GM18909 (cell line): Measurements from ENCODE around the gene ASPM.
"Not testable (repeated sequence)": the region's sequence is repeated elsewhere in the genome, so short reads cannot be mapped to it uniquely, and the experiment has no call there.

Source experiments
- ATAC-seq: cut with Tn5 transposase; IDR thresholded peaks from one replicate; pipeline ENCODE4 v1.9.1; 2021; ENCODE audit warnings: mild to moderate bottlenecking; ENCODE audit not compliant: unreplicated experiment, poor library complexity

The ASPM gene

GRCh38 chr1:197149340-197149739 is 2.9 kb upstream of the ASPM start:
- ATAC-seq, result no peak

DNA sequence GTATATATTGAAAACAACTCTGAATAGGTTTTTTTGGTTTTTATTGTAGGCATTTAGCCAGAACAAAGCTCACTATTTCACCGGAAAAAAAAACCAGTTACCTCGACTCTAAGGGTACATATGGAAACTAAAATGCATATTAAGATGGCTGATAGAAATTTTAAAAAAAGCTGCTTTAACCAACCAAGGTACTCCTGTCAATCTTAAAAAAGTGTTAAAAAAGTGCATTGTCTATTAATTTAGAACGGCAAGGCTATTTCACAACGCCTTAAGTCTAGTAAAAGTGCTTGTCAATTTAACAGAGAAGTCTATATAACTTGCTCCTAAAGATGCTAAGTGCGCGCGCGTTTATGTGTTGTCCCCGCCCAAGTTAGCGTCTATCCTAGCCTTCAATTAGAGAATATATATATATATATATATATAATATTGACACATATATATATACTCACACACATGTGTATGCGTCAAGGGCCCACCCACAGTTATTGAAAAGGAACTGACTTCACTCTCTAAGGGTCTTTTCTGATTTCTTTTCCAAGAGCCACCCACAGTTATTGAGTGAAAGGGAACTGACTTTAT is 934 bp downstream of the ASPM start:
- no peak for ATAC-seq

GRCh38 chr1:197144570-197145325 is 1.7 kb downstream of the ASPM start:
- ATAC-seq, result no peak

DNA sequence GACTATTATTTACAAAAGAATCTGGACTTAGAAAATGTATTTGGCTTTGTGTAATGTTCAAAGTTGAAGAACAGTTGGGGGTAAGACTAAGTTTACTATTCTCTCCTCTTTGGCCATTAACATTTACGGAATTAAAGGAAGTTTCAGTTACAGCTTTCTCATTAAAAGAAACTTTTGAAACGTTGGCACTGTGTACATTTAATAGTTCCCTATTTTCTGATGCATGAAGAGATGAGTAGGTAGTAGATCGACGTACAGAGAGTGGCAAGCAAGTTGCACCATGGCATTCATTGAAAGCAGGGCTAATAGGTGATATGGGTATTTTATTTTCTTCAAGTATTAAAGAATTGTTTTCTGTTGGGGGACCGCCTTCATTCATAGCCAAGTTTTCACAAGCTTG is 3.2 kb downstream of the ASPM start:
- no peak for ATAC-seq

GRCh38 chr1:197141575-197141974 is 4.9 kb downstream of the ASPM start:
- no peak for ATAC-seq

DNA sequence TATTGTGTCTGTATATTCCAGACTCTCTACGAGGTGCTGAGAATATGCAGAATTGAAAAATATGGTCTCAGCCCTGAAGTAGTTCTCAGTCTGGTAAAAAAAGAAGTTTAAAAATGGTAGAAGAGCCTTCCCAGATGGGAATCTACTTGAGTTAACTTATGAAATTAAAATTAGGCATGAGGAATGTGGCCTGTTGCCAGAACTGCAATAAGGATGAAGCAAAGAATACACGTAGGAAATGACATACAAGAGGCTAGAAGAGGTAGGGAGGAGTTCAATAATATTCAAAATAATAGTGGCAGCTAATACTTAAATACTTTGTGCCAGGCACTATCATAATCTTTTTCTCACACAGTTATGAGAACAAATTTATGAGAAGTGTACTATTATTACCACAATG is 6.3 kb downstream of the ASPM start:
- no peak for ATAC-seq

DNA sequence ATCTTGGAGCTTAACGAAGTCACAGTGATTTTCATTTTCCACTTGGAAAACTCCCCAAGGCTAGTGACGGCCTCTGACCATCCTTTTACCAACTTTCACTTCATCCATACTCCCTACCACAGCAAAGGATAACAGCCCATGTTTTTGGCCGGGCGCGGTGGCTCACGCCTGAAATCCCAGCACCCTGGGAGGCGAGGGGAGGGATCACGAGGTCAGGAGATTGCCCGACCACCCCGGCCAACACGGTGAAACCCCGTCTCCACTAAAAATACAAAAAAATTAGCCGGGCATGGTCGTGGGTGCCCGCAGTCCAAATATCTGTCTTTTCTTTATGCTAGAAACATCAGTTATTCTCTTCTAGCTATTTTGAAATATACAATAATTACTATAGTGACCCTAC is 7.3 kb downstream of the ASPM start:
- no peak for ATAC-seq

- ATAC-seq, result no peak
Observed at GRCh38 chr1:197137322-197137721, 9.1 kb downstream of the ASPM start.

GRCh38 chr1:197130677-197131304 is 15.7 kb downstream of the ASPM start:
- ATAC-seq, result no peak

DNA sequence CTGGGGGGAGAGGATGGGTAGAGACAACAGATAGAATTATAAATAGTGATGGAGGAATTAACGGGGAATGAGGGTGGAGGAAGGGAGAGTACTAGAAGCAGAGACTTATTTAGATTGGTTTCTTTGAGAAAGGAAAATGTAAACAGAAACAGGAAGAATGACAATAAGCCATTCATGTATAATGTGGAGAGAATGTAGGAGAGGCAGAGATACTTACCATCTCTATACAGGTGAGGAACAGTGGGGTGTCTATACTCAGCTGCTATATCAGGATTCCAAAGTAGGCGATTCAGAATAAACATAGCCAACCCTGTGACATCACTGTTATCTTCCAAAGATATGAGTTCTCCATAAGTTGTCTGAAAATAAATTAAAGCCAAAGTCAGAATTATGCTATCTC is 16.8 kb downstream of the ASPM start:
- ATAC-seq, result no peak

GRCh38 chr1:197127246-197127912 is 19.1 kb downstream of the ASPM start:
- ATAC-seq, result no peak

DNA sequence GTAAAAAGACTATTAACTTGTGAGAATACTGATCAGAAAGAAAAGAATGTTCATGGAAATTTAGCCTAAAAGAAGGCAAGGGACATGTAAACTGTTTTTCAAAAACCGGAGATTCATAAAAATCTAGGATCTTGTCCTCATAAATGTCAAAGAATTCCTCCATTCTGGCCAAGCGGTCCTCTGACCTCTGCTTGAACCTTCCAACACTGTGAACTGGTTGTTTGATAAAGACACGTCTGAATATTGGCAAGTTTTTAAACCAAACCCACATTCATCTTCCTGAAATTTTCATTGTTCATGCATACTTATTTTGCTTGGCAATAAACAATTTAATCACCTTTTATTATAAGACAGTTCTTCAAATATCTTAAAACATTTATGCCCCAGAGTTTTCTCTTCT is 19.8 kb downstream of the ASPM start:
- no peak for ATAC-seq

- no peak for ATAC-seq
Observed at GRCh38 chr1:197124376-197124775, 22.1 kb downstream of the ASPM start.

DNA sequence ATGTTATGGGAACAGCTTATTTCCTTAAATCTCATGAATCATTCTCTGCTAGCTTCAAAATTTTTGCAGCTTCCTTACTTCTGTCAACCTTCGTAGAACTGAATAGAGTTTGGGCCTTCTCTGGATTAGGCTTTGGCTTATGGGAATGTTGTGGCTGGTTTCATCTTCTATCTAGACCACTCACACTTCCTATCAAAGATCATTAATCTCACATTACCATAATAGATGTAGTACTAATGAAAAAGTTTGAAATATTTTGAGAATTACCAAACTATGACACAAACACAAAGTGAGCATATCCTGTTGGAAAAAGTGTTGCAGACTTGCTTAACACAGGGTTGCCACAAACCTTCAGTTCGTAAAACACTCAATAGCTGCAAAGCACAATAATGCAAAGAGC is 30.3 kb downstream of the ASPM start:
- no peak for ATAC-seq

DNA sequence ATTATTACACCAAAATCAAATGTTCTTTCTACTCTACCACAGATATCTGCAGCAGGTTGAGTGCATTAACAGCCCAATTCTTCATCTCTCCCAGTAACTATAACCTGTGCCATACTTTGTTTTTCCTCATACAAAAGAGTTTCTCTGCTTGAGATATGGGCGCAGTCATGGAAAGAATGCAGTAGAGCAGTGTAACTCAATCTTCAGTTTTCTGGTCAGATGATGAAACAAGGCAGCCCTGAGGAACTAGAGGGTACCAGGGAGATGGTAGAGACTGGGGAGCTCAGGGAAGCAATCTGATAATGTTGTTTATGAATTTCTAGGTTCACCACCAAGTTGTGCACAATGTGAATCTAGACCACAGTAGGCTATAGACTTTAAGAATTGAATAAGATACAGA is 39.6 kb downstream of the ASPM start:
- ATAC-seq, result no peak

GRCh38 chr1:197103300-197103699 is 43.2 kb downstream of the ASPM start:
- ATAC-seq, result no peak

DNA sequence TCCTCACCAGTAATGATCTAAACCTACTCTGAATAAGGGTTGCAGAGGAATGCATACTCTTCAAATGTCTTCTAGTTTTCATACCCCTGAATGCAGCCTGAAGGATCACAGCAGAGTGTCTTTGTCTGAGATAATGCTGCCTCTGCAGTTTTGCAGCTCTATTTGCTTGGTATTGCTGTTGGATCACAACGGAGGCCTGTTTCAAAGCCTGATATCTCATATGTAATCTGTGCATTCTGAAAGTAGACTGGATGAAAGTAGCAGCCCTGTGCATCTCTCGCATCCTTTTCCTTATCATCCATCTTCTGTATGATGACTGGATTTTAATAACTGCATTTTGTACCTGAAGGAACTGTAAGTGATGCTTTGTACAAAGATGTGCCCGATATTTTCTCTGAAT is 44.5 kb downstream of the ASPM start:
- ATAC-seq, result no peak

DNA sequence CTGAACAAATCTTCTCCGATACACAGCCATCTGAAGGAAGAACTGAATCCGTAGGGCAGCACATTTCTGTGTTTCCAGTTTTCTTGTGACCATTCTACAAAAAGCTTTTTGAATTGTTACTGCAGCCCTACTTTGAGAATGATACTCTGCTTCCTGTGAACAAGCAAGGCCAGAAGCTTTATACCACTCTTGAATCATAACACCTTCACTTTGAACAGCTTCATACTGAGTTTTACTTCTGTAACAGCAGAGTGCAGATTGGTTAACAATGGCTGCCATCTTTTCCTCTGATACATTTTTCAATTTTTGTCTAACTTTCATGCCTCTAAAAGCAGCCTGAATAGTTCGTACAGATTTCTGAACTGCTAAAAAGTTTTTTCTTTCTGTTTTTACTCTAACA is 45.8 kb downstream of the ASPM start:
- no peak for ATAC-seq

DNA sequence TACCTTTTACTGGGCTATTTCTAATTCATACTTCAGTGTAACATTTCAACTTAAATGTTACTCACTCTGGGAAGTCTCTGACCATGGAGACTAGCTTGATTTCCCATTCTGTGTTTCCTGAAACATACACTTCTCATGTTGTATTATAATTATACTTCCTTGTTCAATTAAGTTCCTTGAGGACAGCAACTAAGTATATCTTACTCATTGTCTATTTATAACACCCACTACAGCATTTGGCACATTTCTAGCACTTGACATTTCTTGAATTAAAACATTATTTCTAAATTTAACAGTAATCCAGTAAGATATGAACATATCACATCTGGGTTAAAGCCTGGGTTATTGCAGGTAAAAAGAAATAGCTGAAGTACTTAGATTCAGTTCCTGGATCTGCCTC is 47.0 kb downstream of the ASPM start:
- no peak for ATAC-seq

- ATAC-seq, result not testable (repeated sequence)
Observed at GRCh38 chr1:197096971-197097370, 49.5 kb downstream of the ASPM start.

GRCh38 chr1:197096137-197096536 is 50.3 kb downstream of the ASPM start:
- ATAC-seq, result no peak
